PFSK-1 (cell line): ENCODE measurements around the gene RAG1.

Experiments
- POLR2AphosphoS5 ChIP-seq: IDR thresholded peaks from 2 replicates; pipeline ENCODE4 v1.6.1; 2012; ENCODE audit warnings: low read depth, mild to moderate bottlenecking, control low read depth, low read length, moderate library complexity
- SIN3A ChIP-seq: IDR thresholded peaks from 2 replicates; pipeline ENCODE4 v1.6.1; 2012; ENCODE audit warnings: mild to moderate bottlenecking, low read length, moderate library complexity, borderline replicate concordance; ENCODE audit not compliant: insufficient read depth
- TF ChIP-seq, protein P1 (sequence below), 2 experiments: IDR thresholded peaks; 2 replicates each; pipeline versions ENCODE4 v1.6.1 to v1.8.0; 2011 to 2012; ENCODE audit warnings: low read depth in 2 of 2, low read length in 2 of 2, control low read depth in 1 of 2, inconsistent platforms in 1 of 2, mild to moderate bottlenecking in 1 of 2, moderate library complexity in 1 of 2; ENCODE audit not compliant: insufficient read depth in 1 of 2

GRCh38 chr11:36615826-36616225 lies 48.0 kb downstream of the RAG1 start:
- TF ChIP-seq, protein P1, sequence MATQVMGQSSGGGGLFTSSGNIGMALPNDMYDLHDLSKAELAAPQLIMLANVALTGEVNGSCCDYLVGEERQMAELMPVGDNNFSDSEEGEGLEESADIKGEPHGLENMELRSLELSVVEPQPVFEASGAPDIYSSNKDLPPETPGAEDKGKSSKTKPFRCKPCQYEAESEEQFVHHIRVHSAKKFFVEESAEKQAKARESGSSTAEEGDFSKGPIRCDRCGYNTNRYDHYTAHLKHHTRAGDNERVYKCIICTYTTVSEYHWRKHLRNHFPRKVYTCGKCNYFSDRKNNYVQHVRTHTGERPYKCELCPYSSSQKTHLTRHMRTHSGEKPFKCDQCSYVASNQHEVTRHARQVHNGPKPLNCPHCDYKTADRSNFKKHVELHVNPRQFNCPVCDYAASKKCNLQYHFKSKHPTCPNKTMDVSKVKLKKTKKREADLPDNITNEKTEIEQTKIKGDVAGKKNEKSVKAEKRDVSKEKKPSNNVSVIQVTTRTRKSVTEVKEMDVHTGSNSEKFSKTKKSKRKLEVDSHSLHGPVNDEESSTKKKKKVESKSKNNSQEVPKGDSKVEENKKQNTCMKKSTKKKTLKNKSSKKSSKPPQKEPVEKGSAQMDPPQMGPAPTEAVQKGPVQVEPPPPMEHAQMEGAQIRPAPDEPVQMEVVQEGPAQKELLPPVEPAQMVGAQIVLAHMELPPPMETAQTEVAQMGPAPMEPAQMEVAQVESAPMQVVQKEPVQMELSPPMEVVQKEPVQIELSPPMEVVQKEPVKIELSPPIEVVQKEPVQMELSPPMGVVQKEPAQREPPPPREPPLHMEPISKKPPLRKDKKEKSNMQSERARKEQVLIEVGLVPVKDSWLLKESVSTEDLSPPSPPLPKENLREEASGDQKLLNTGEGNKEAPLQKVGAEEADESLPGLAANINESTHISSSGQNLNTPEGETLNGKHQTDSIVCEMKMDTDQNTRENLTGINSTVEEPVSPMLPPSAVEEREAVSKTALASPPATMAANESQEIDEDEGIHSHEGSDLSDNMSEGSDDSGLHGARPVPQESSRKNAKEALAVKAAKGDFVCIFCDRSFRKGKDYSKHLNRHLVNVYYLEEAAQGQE (IDR thresholded peaks at IDR 0.05; ENCODE audit: insufficient read depth in 1 of 2, low read depth in 2 of 2, low read length in 2 of 2), result no peak
- no peak for TF ChIP-seq POLR2AphosphoS5
- TF ChIP-seq SIN3A, result no peak
